ENCODE data around the gene SCGB1C1.

SCGB1C1 gene

GRCh38 chr11:206526-207207 is 13.8 kb downstream of the SCGB1C1 start:
- ChIA-PET POLR2A (interaction anchor here (0.6 to 1.0 kb wide), 5 partner anchors 8 to 358 kb away, joined by 3 to 5 read pairs (median 3); no protein-coding TSS in a partner anchor), CTCF (interaction anchor here (0.8 to 1.7 kb wide), 7 partner anchors 10 to 242 kb away, joined by 3 to 8 read pairs (median 3); no protein-coding TSS in a partner anchor)
- DNase-seq (ENCODE audit: extremely low spot score) = no peak
- no peak for TF ChIP-seq CTCF (IDR thresholded peaks at IDR 0.05; ENCODE audit: control extremely low read depth, extremely low read depth, low read depth, missing control alignments)

- ChIA-PET POLR2A (interaction anchor here (0.6 to 1.0 kb wide), 5 partner anchors 8 to 358 kb away, joined by 3 to 5 read pairs (median 3); no protein-coding TSS in a partner anchor), CTCF (interaction anchor here (0.8 to 1.7 kb wide), 7 partner anchors 9 to 242 kb away, joined by 3 to 8 read pairs (median 3); no protein-coding TSS in a partner anchor)
- TF ChIP-seq CTCF (IDR thresholded peaks at IDR 0.05; ENCODE audit: control extremely low read depth, extremely low read depth, low read depth, missing control alignments) = no peak
- peak; percentile 99 for DNase-seq (ENCODE audit: extremely low spot score)
Measured at GRCh38 chr11:207208-207862, 14.5 kb downstream of the SCGB1C1 start, which contains the start of the genes BET1L and RIC8A. BET1L (minus strand) TSS chr11:207399; CDS start chr11:207321, 78 bp downstream. RIC8A (plus strand) TSS chr11:207708; CDS start chr11:208855, 1,147 bp downstream.

- no peak for DNase-seq (ENCODE audit: extremely low spot score)
- CTCF ChIA-PET = interaction anchor here (0.8 to 1.7 kb wide), 6 partner anchors 8 to 241 kb away, joined by 3 to 8 read pairs (median 4); no protein-coding TSS in a partner anchor
- TF ChIP-seq CTCF (IDR thresholded peaks at IDR 0.05; ENCODE audit: control extremely low read depth, extremely low read depth, low read depth, missing control alignments) = no peak
- POLR2A ChIA-PET = interaction anchor here (0.8 to 1.0 kb wide), 4 partner anchors 8 to 236 kb away, joined by 3 to 5 read pairs (median 4); no protein-coding TSS in a partner anchor
Measured at GRCh38 chr11:207863-208180, 14.9 kb downstream of the SCGB1C1 start.

GRCh38 chr11:208181-208916 is 15.5 kb downstream of the SCGB1C1 start:
- ChIA-PET CTCF (interaction anchor here (1.0 to 1.6 kb wide), 2 partner anchors 147 kb away, joined by 3 to 4 read pairs; no protein-coding TSS in a partner anchor), POLR2A (interaction anchor here (0.6 to 0.7 kb wide), 3 partner anchors 28 to 358 kb away, joined by 3 to 8 read pairs (median 5); partner anchors contain the start of gene SIRT3)
- peak; percentile 94 for DNase-seq (ENCODE audit: extremely low spot score)
- TF ChIP-seq CTCF (IDR thresholded peaks at IDR 0.05; ENCODE audit: control extremely low read depth, extremely low read depth, low read depth, missing control alignments) = no peak

GRCh38 chr11:208917-209260 is 16.0 kb downstream of the SCGB1C1 start:
- ChIA-PET CTCF (interaction anchor here (1.0 kb wide), 1 partner anchor 147 kb away, joined by 3 read pairs; no protein-coding TSS in a partner anchor), POLR2A (interaction anchor here (0.6 to 0.7 kb wide), 3 partner anchors 27 to 357 kb away, joined by 3 to 8 read pairs (median 5); partner anchors contain the start of gene SIRT3)
- no peak for DNase-seq (ENCODE audit: extremely low spot score)
- no peak for TF ChIP-seq CTCF (IDR thresholded peaks at IDR 0.05; ENCODE audit: control extremely low read depth, extremely low read depth, low read depth, missing control alignments)

Data from GM10248 (cell line).